ENCODE results near the gene SYNGR3.
"Not testable (repeated sequence)": the region's sequence is repeated elsewhere in the genome, so short reads cannot be mapped to it uniquely, and the experiment has no call there.

SYNGR3 gene

GRCh38 chr16:2032285-2033056 lies 42.7 kb downstream of the SYNGR3 start:
- H3K4me1 Mint-ChIP-seq (ENCODE audit: low read depth in 2 of 2), result peaks cover 0 to 4% of the 10 kb centered on the region in 2 donors
- DNase-seq, result no peak
- H3K36me3 Mint-ChIP-seq (ENCODE audit: insufficient read depth), result no peaks in the 10 kb centered on the region
- no peaks in the 10 kb centered on the region for H3K9me3 Mint-ChIP-seq
- no peaks in the 10 kb centered on the region for H3K27me3 Mint-ChIP-seq
- H3K27ac Mint-ChIP-seq, result no peak overlapping the region
- peak; percentile 21 for ATAC-seq (replicated peaks)
- H3K4me3 Mint-ChIP-seq, result no peak overlapping the region

GRCh38 chr16:2033057-2033908 lies 43.5 kb downstream of the SYNGR3 start:
- no peaks in the 10 kb centered on the region for H3K27me3 Mint-ChIP-seq
- no peak overlapping the region for H3K27ac Mint-ChIP-seq
- peaks cover 0 to under 1% of the 10 kb centered on the region in 2 donors for H3K4me1 Mint-ChIP-seq (ENCODE audit: low read depth in 2 of 2)
- no peaks in the 10 kb centered on the region for H3K36me3 Mint-ChIP-seq (ENCODE audit: insufficient read depth)
- no peaks in the 10 kb centered on the region for H3K9me3 Mint-ChIP-seq
- DNase-seq (no peak), ATAC-seq (replicated peaks) (peak; percentile 26)
- no peak overlapping the region for H3K4me3 Mint-ChIP-seq

- not testable (repeated sequence) for H3K27ac Mint-ChIP-seq; DNase-seq; H3K9me3 Mint-ChIP-seq; H3K4me3 Mint-ChIP-seq; H3K27me3 Mint-ChIP-seq; H3K4me1 Mint-ChIP-seq (ENCODE audit: low read depth in 2 of 2); H3K36me3 Mint-ChIP-seq (ENCODE audit: insufficient read depth); ATAC-seq (replicated peaks)
Measured at GRCh38 chr16:2033909-2034695, 44.3 kb downstream of the SYNGR3 start.

- no peaks in the 10 kb centered on the region for H3K4me1 Mint-ChIP-seq (ENCODE audit: low read depth in 2 of 2)
- no peak overlapping the region for H3K27ac Mint-ChIP-seq
- no peaks in the 10 kb centered on the region for H3K36me3 Mint-ChIP-seq (ENCODE audit: insufficient read depth)
- H3K9me3 Mint-ChIP-seq, result no peaks in the 10 kb centered on the region
- DNase-seq (no peak), ATAC-seq (replicated peaks) (no peak)
- no peaks in the 10 kb centered on the region for H3K27me3 Mint-ChIP-seq
- H3K4me3 Mint-ChIP-seq, result no peak overlapping the region
Measured at GRCh38 chr16:2034696-2035430, 45.1 kb downstream of the SYNGR3 start.

GRCh38 chr16:2035431-2036199 lies 45.8 kb downstream of the SYNGR3 start:
- ATAC-seq (replicated peaks), result no peak

GRCh38 chr16:2036200-2036966 lies 46.6 kb downstream of the SYNGR3 start:
- no peaks in the 10 kb centered on the region for H3K9me3 Mint-ChIP-seq
- ATAC-seq (replicated peaks) (no peak), DNase-seq (no peak)
- H3K4me1 Mint-ChIP-seq (ENCODE audit: low read depth in 2 of 2), result no peaks in the 10 kb centered on the region
- no peaks in the 10 kb centered on the region for H3K27me3 Mint-ChIP-seq
- H3K4me3 Mint-ChIP-seq, result no peak overlapping the region
- no peaks in the 10 kb centered on the region for H3K36me3 Mint-ChIP-seq (ENCODE audit: insufficient read depth)
- no peak overlapping the region for H3K27ac Mint-ChIP-seq

More at GRCh38 chr16:2035431-2036199, 45.8 kb downstream of the SYNGR3 start:
- Mint-ChIP-seq H3K36me3 (ENCODE audit: insufficient read depth) (no peaks in the 10 kb centered on the region), H3K9me3 (no peaks in the 10 kb centered on the region), H3K27me3 (no peaks in the 10 kb centered on the region), H3K4me3 (no peak overlapping the region), H3K27ac (no peak overlapping the region), H3K4me1 (ENCODE audit: low read depth in 2 of 2) (no peaks in the 10 kb centered on the region)
- no peak for DNase-seq

- ATAC-seq (replicated peaks) (no peak), DNase-seq (no peak)
- H3K27me3 Mint-ChIP-seq, result no peaks in the 10 kb centered on the region
- H3K27ac Mint-ChIP-seq, result no peak overlapping the region
- H3K36me3 Mint-ChIP-seq (ENCODE audit: insufficient read depth), result no peaks in the 10 kb centered on the region
- H3K9me3 Mint-ChIP-seq, result no peaks in the 10 kb centered on the region
- no peaks in the 10 kb centered on the region for H3K4me1 Mint-ChIP-seq (ENCODE audit: low read depth in 2 of 2)
- no peak overlapping the region for H3K4me3 Mint-ChIP-seq
Measured at GRCh38 chr16:2037115-2037514, 47.3 kb downstream of the SYNGR3 start.

GRCh38 chr16:2037647-2038381 lies 48.0 kb downstream of the SYNGR3 start:
- no peak overlapping the region for H3K4me3 Mint-ChIP-seq
- H3K9me3 Mint-ChIP-seq, result no peaks in the 10 kb centered on the region
- no peak for ATAC-seq (replicated peaks)
- H3K4me1 Mint-ChIP-seq (ENCODE audit: low read depth in 2 of 2), result no peaks in the 10 kb centered on the region
- H3K27ac Mint-ChIP-seq, result no peak overlapping the region
- H3K27me3 Mint-ChIP-seq, result no peaks in the 10 kb centered on the region
- H3K36me3 Mint-ChIP-seq (ENCODE audit: insufficient read depth), result no peaks in the 10 kb centered on the region
- DNase-seq, result no peak

- Mint-ChIP-seq H3K27ac (no peak overlapping the region), H3K4me1 (ENCODE audit: low read depth in 2 of 2) (no peaks in the 10 kb centered on the region), H3K36me3 (ENCODE audit: insufficient read depth) (no peaks in the 10 kb centered on the region), H3K4me3 (no peak overlapping the region), H3K9me3 (no peaks in the 10 kb centered on the region), H3K27me3 (no peaks in the 10 kb centered on the region)
- ATAC-seq (replicated peaks) (no peak), DNase-seq (no peak)
Measured at GRCh38 chr16:2038382-2039231, 48.8 kb downstream of the SYNGR3 start.

GRCh38 chr16:2039274-2040031 lies 49.7 kb downstream of the SYNGR3 start:
- Mint-ChIP-seq H3K27me3 (no peaks in the 10 kb centered on the region), H3K9me3 (no peaks in the 10 kb centered on the region), H3K4me1 (ENCODE audit: low read depth in 2 of 2) (no peaks in the 10 kb centered on the region), H3K4me3 (no peak overlapping the region), H3K36me3 (ENCODE audit: insufficient read depth) (no peaks in the 10 kb centered on the region), H3K27ac (no peak overlapping the region)
- ATAC-seq (replicated peaks), result no peak
- no peak for DNase-seq

Data from effector memory CD8-positive, alpha-beta T cell (primary cell).